ENCODE measurements around the gene MARCHF3.

Gene MARCHF3

DNA sequence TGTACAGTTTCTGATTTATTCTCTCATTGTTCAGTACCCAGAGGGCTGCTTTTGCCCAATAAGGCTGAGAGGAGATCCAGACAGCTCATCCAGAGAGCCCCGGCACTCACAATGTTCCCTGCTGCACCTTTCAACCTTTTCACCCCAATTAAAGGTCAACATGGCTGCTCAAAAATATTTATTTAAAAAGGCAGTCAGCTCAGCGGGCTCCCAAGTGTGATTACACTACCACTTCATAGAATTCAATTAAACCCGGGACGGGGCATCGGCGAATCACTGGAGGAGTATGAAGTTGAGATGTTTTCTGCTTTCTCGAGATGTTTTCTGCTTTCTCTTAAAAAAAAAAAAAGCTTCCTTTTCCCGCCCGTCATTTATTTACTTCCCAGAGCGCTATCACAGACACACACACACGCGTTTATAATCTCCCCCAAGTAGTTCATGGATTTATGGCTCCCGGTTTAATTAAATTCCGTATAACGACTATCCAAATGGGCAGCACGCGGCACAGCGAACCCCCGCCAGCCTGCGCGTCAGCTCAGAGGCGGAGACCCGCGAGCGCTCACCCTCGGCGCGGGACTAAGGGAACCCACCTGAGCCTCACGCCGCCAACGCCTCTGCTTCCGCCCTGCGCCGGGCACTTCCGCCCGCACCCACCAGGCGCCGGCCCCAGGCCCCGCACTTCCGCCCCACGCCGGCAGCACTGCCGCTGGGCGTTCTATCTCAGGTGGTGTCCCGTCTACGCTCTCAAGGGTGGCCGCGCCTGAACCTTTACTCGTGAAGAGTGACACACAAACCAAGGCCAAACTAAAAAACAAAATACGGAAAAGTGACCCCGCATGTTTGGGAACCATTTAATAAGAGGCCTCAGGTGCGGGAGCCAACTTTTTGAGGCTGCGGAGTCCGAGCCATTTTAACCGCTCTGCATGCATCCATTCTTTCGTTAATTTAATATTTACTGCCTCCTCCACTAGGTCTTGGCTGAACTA is 42.8 kb upstream of the MARCHF3 start, which contains the start of gene C5orf63:
C5orf63 (minus strand) TSS at position 642 of the 986 bp plus-strand sequence. CDS start 14,507 bp downstream, outside the sequence.
- Histone ChIP-seq H3K36me3 (ENCODE audit: control insufficient read depth, insufficient read depth, low read length) (no peaks in the 10 kb centered on the region), H3K4me3 (replicated peaks; ENCODE audit: low read depth, low read length) (peak within 1 kb of the TSS; percentile 78), H3K27me3 (replicated peaks; ENCODE audit: control insufficient read depth, insufficient read depth, low read length) (no peaks in the 10 kb centered on the region)
- peak; percentile 89 for DNase-seq (ENCODE audit: extremely low read depth, insufficient read length)
- TF ChIP-seq CTCF (IDR thresholded peaks at IDR 0.05; ENCODE audit: insufficient read depth, low read length, poor library complexity, severe bottlenecking) = no peak

DNA sequence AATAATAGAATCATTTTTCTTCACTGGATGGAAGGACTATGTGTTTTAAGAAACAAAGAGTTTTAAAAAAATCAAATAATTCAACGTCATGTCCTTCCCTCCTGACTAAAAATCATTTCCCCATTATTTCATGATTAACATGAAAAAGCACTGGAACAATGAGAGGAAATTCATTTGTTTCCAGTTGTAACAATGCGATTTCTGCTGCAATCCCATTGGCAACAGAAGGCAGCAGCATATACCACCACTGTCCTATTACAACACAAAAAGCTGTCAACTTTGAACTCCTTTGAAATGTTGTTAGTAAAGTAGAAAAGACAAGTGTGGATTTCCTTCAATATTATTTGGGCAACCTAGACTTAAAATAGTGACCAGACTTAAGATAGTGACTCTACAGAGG is 39.9 kb upstream of the MARCHF3 start:
- H3K36me3 ChIP-seq (ENCODE audit: control insufficient read depth, insufficient read depth, low read length) = 0 out of 2 replicates have a peak, but pooled peaks cover 1% of the 10 kb centered on the region
- no peak for DNase-seq (ENCODE audit: extremely low read depth, insufficient read length)
- no peak overlapping the region for H3K4me3 ChIP-seq (replicated peaks; ENCODE audit: low read depth, low read length)
- H3K27me3 ChIP-seq (replicated peaks; ENCODE audit: control insufficient read depth, insufficient read depth, low read length) = no peaks in the 10 kb centered on the region
- no peak for TF ChIP-seq CTCF (IDR thresholded peaks at IDR 0.05; ENCODE audit: insufficient read depth, low read length, poor library complexity, severe bottlenecking)

- no peak for TF ChIP-seq CTCF (IDR thresholded peaks at IDR 0.05; ENCODE audit: insufficient read depth, low read length, poor library complexity, severe bottlenecking)
- no peak for DNase-seq (ENCODE audit: extremely low read depth, insufficient read length)
- Histone ChIP-seq H3K36me3 (ENCODE audit: control insufficient read depth, insufficient read depth, low read length) (0 out of 2 replicates have a peak, but pooled peaks cover 1% of the 10 kb centered on the region), H3K4me3 (replicated peaks; ENCODE audit: low read depth, low read length) (no peak overlapping the region), H3K27me3 (replicated peaks; ENCODE audit: control insufficient read depth, insufficient read depth, low read length) (no peaks in the 10 kb centered on the region)
These were observed 38.3 kb upstream of the MARCHF3 start for GRCh38 chr5:127068493-127069214.

DNA sequence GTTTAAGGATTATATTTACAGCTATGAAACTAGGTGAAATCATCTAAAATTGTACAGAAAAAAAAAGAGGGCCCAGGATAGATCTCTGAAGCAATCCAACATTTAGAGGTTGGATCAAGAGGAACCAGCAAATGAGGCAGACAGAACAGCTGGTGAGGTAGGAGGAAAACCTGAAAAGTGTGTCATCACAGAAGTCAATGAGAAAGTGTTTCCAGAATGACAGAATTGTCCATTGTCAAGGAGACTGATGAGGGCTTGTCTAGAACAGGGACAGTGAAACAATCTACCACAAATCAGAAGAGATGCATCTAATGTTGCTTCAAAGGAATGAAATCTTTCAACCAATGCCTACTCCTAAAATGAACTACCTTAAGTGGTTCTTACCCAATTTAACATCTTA is 36.4 kb upstream of the MARCHF3 start:
- TF ChIP-seq CTCF (IDR thresholded peaks at IDR 0.05; ENCODE audit: insufficient read depth, low read length, poor library complexity, severe bottlenecking) = no peak
- Histone ChIP-seq H3K36me3 (ENCODE audit: control insufficient read depth, insufficient read depth, low read length) (0 out of 2 replicates have a peak, but pooled peaks cover 1% of the 10 kb centered on the region), H3K27me3 (replicated peaks; ENCODE audit: control insufficient read depth, insufficient read depth, low read length) (no peaks in the 10 kb centered on the region), H3K4me3 (replicated peaks; ENCODE audit: low read depth, low read length) (no peak overlapping the region)
- no peak for DNase-seq (ENCODE audit: extremely low read depth, insufficient read length)

GRCh38 chr5:127064253-127064840 is 34.0 kb upstream of the MARCHF3 start:
- no peak for TF ChIP-seq CTCF (IDR thresholded peaks at IDR 0.05; ENCODE audit: insufficient read depth, low read length, poor library complexity, severe bottlenecking)
- no peak for DNase-seq (ENCODE audit: extremely low read depth, insufficient read length)
- no peak overlapping the region for H3K4me3 ChIP-seq (replicated peaks; ENCODE audit: low read depth, low read length)
- H3K36me3 ChIP-seq (ENCODE audit: control insufficient read depth, insufficient read depth, low read length) = 0 out of 2 replicates have a peak, but pooled peaks cover 1% of the 10 kb centered on the region
- no peaks in the 10 kb centered on the region for H3K27me3 ChIP-seq (replicated peaks; ENCODE audit: control insufficient read depth, insufficient read depth, low read length)

Measured in GM06990 (cell line).